Brain pericyte (primary cell): ENCODE measurements around the gene FIGNL1.

ENCODE experiments used
- DNase-seq: peaks from one replicate; pipeline ENCODE4 v3.0.0-alpha.2; 2012; ENCODE audit warnings: low read depth, low spot score

The FIGNL1 gene

GRCh38 chr7:50449881-50450589 is at the start of gene FIGNL1:
FIGNL1 (minus strand) TSS chr7:50450350; CDS start chr7:50447287, 3,063 bp downstream.
- no peak for DNase-seq

GRCh38 chr7:50499092-50499491 is 48.9 kb upstream of the FIGNL1 start:
- DNase-seq = no peak

- no peak for DNase-seq
Measured at GRCh38 chr7:50497968-50498367, 47.8 kb upstream of the FIGNL1 start.

GRCh38 chr7:50497068-50497642 is 47.0 kb upstream of the FIGNL1 start:
- no peak for DNase-seq

GRCh38 chr7:50496569-50496968 is 46.4 kb upstream of the FIGNL1 start:
- DNase-seq = no peak

- no peak for DNase-seq
Measured at GRCh38 chr7:50495746-50496145, 45.6 kb upstream of the FIGNL1 start.

- no peak for DNase-seq
Measured at GRCh38 chr7:50492770-50493519, 42.8 kb upstream of the FIGNL1 start.

GRCh38 chr7:50491943-50492342 is 41.8 kb upstream of the FIGNL1 start:
- no peak for DNase-seq

GRCh38 chr7:50491209-50491608 is 41.1 kb upstream of the FIGNL1 start:
- DNase-seq = no peak

- DNase-seq = no peak
Measured at GRCh38 chr7:50488379-50488778, 38.2 kb upstream of the FIGNL1 start.

GRCh38 chr7:50486512-50486911 is 36.4 kb upstream of the FIGNL1 start:
- no peak for DNase-seq

GRCh38 chr7:50481867-50482266 is 31.7 kb upstream of the FIGNL1 start:
- no peak for DNase-seq

GRCh38 chr7:50480797-50481196 is 30.6 kb upstream of the FIGNL1 start:
- no peak for DNase-seq

GRCh38 chr7:50479743-50480517 is 29.8 kb upstream of the FIGNL1 start:
- DNase-seq = no peak

- no peak for DNase-seq
Measured at GRCh38 chr7:50477640-50478039, 27.5 kb upstream of the FIGNL1 start.

- no peak for DNase-seq
Measured at GRCh38 chr7:50476953-50477625, 26.9 kb upstream of the FIGNL1 start.

- DNase-seq = no peak
Measured at GRCh38 chr7:50475340-50475739, 25.2 kb upstream of the FIGNL1 start.

- DNase-seq = no peak
Measured at GRCh38 chr7:50474382-50475160, 24.4 kb upstream of the FIGNL1 start.

GRCh38 chr7:50473531-50473930 is 23.4 kb upstream of the FIGNL1 start:
- DNase-seq = no peak

GRCh38 chr7:50472427-50472826 is 22.3 kb upstream of the FIGNL1 start:
- no peak for DNase-seq

- DNase-seq = no peak
Measured at GRCh38 chr7:50471970-50472369, 21.8 kb upstream of the FIGNL1 start.
